Skeletal muscle tissue (tissue), 4 donors: Measurements from ENCODE around the gene ZER1. TPM values are rescaled to one million over a fixed set of nuclear protein-coding genes. Genes with fewer than 3 reads are reported as not detected.

Source experiments
- H3K27ac ChIP-seq: one replicate; pipeline ENCODE4 v1.7.0; 2013; ENCODE audit warnings: mild to moderate bottlenecking, low read depth, low read length, inconsistent platforms
- H3K27me3 ChIP-seq, 3 donors: one replicate each; pipeline ENCODE4 v1.7.0; 2013; ENCODE audit warnings: low read length in 3 of 3; ENCODE audit not compliant: control insufficient read depth in 3 of 3, insufficient read depth in 3 of 3
- H3K36me3 ChIP-seq, 3 donors: one replicate each; pipeline ENCODE4 v1.7.0; 2013; ENCODE audit warnings: low read length in 3 of 3; ENCODE audit not compliant: control insufficient read depth in 3 of 3, insufficient read depth in 3 of 3
- H3K4me1 ChIP-seq, 3 donors: one replicate each; pipeline ENCODE4 v1.7.0; 2013; ENCODE audit warnings: low read length in 3 of 3, mild to moderate bottlenecking in 3 of 3; ENCODE audit not compliant: control insufficient read depth in 3 of 3, insufficient read depth in 3 of 3
- H3K4me3 ChIP-seq, 3 donors: one replicate each; pipeline ENCODE4 v1.7.0; 2013; ENCODE audit warnings: low read length in 3 of 3
- H3K9ac ChIP-seq, 3 donors: one replicate each; pipeline ENCODE4 v1.7.0; 2013; ENCODE audit warnings: low read length in 3 of 3, mild to moderate bottlenecking in 3 of 3, moderate library complexity in 2 of 3, low read depth in 1 of 3
- H3K9me3 ChIP-seq, 3 donors: one replicate each; pipeline ENCODE4 v1.7.0; 2013; ENCODE audit warnings: low read length in 3 of 3; ENCODE audit not compliant: control insufficient read depth in 3 of 3
- total RNA-seq: library from RNA; depleted of rRNA; stranded (reverse); fragments of >200 nt; gene quantifications from one replicate; pipeline ENCODE4 v1.2.3, GENCODE V29; 2014
- donor health status: Osteomylitis.

Gene ZER1
- total RNA-seq, 1 donor from 2014 or later: 14.6 TPM

- Histone ChIP-seq H3K9ac (peak overlapping the region; percentile 97 to 99 (median 99)), H3K9me3 (no peaks in the 10 kb centered on the region), H3K36me3 (peaks cover 5 to 9% (median 6%) of the 10 kb centered on the region in 3 donors), H3K4me3 (peak overlapping the region; percentile 97 to 99 (median 98)), H3K4me1 (peaks cover 16 to 30% (median 29%) of the 10 kb centered on the region in 3 donors), H3K27me3 (no peaks in the 10 kb centered on the region), H3K27ac (peak overlapping the region; percentile 96)
These were observed 519 bp downstream of the ZER1 start for GRCh38 chr9:128771094-128771721.

GRCh38 chr9:128770286-128771030 is 1.3 kb downstream of the ZER1 start:
- H3K27ac ChIP-seq: peak overlapping the region; percentile 96

DNA sequence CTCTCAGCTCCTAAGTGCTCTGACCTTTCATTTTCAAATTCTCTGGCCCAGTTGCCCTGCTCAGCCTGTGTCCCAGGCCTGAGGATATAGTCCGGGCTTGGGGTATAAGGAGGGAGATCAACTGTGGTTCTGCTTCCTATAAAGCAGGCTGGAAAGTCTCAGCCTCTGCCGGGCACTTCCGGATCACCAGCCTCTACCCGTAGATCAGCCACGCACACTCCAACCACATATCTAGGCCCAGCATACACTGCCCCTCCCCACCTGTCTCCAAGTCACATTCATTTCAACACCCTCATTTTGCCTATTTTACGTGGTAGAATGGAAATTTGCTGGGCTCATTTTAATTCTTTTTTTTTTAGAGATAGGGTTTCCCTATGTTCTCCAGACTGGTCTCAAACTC is 3.1 kb downstream of the ZER1 start:
- H3K9me3 ChIP-seq: no peaks in the 10 kb centered on the region
- H3K4me3 ChIP-seq: no peak overlapping the region
- H3K27ac ChIP-seq: no peak overlapping the region
- H3K9ac ChIP-seq: peak overlapping the region in 1 of 3 donors; percentile 6
- H3K36me3 ChIP-seq: peaks cover 5 to 13% (median 9%) of the 10 kb centered on the region in 3 donors
- H3K4me1 ChIP-seq: peaks cover 16 to 30% (median 29%) of the 10 kb centered on the region in 3 donors
- no peaks in the 10 kb centered on the region for H3K27me3 ChIP-seq

More at GRCh38 chr9:128770286-128771030, 1.3 kb downstream of the ZER1 start:
- Histone ChIP-seq H3K9ac (peak overlapping the region; percentile 97 to 99 (median 99)), H3K4me3 (peak overlapping the region; percentile 97 to 99 (median 98)), H3K4me1 (peaks cover 16 to 30% (median 29%) of the 10 kb centered on the region in 3 donors), H3K9me3 (no peaks in the 10 kb centered on the region), H3K27me3 (no peaks in the 10 kb centered on the region), H3K36me3 (peaks cover 5 to 9% (median 9%) of the 10 kb centered on the region in 3 donors)

- H3K27me3 ChIP-seq: no peaks in the 10 kb centered on the region
These were observed 6.2 kb downstream of the ZER1 start for GRCh38 chr9:128765499-128765898.

DNA sequence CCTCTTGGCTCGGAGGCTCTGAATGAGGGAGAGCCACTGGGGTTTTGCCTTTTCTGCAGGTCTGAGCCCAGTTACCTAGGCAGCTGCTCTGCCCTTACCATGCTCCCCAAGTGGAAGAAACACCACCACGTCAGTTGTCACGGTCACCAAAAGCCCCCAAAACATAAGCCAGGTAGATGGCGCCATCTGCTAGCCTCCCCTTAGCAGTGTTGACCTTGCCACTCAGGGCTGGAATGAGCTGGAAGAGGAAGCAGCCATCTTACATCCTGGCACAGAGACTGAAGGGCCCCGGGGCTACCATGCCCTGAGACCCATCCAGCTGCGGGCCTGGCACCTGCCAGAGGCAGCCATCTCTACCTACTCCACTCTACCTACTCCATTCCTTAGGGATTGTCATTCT is 7.4 kb downstream of the ZER1 start:
- H3K36me3 ChIP-seq: peaks cover 4 to 13% (median 9%) of the 10 kb centered on the region in 3 donors

More at GRCh38 chr9:128765499-128765898, 6.2 kb downstream of the ZER1 start:
- Histone ChIP-seq H3K9me3 (no peaks in the 10 kb centered on the region), H3K4me3 (no peak overlapping the region), H3K4me1 (peaks cover 16 to 30% (median 29%) of the 10 kb centered on the region in 3 donors), H3K27ac (no peak overlapping the region), H3K36me3 (peaks cover 4 to 13% (median 9%) of the 10 kb centered on the region in 3 donors), H3K9ac (no peak overlapping the region)

GRCh38 chr9:128762671-128763449 is 8.9 kb downstream of the ZER1 start:
- no peak overlapping the region for H3K4me3 ChIP-seq
- no peak overlapping the region for H3K27ac ChIP-seq
- peaks cover 3 to 12% (median 7%) of the 10 kb centered on the region in 3 donors for H3K36me3 ChIP-seq

More for the DNA sequence above, 7.4 kb downstream of the ZER1 start:
- H3K9ac ChIP-seq: no peak overlapping the region
- H3K4me1 ChIP-seq: peaks cover 8 to 25% (median 21%) of the 10 kb centered on the region in 3 donors
- H3K27me3 ChIP-seq: no peaks in the 10 kb centered on the region
- H3K27ac ChIP-seq: no peak overlapping the region
- no peaks in the 10 kb centered on the region for H3K9me3 ChIP-seq
- no peak overlapping the region for H3K4me3 ChIP-seq

GRCh38 chr9:128757602-128758001 is 14.1 kb downstream of the ZER1 start:
- Histone ChIP-seq H3K4me1 (peaks cover under 1 to 6% (median 6%) of the 10 kb centered on the region in 3 donors), H3K27me3 (no peaks in the 10 kb centered on the region), H3K9ac (no peak overlapping the region), H3K9me3 (no peaks in the 10 kb centered on the region), H3K4me3 (no peak overlapping the region), H3K27ac (no peak overlapping the region), H3K36me3 (peaks cover 21 to 26% (median 25%) of the 10 kb centered on the region in 3 donors)

More at GRCh38 chr9:128762671-128763449, 8.9 kb downstream of the ZER1 start:
- Histone ChIP-seq H3K4me1 (peaks cover 8 to 18% (median 14%) of the 10 kb centered on the region in 3 donors), H3K9ac (peak overlapping the region in 1 of 3 donors; percentile 25), H3K9me3 (no peaks in the 10 kb centered on the region), H3K27me3 (no peaks in the 10 kb centered on the region)

DNA sequence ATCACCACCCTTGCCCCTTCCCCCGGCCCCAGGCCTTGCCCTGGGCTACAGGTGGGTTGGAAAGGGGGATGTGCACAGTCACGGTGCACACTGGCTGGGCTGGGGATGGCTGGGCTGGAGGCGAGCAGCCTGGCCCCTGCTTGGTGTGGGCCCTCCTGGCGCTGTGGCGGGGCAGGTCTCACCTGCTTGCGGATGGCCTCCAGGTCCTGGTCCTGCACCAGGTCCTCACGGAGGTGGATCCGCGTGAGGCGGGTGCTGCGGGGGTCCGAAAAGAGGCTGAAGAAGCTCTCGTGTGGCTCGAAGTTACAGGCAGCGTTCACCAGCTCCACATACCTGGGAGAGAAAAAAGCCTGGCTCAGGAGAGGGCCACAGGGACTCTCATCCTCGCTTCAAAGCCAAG is 18.1 kb downstream of the ZER1 start:
- peaks cover 45 to 49% (median 46%) of the 10 kb centered on the region in 3 donors for H3K36me3 ChIP-seq

DNA sequence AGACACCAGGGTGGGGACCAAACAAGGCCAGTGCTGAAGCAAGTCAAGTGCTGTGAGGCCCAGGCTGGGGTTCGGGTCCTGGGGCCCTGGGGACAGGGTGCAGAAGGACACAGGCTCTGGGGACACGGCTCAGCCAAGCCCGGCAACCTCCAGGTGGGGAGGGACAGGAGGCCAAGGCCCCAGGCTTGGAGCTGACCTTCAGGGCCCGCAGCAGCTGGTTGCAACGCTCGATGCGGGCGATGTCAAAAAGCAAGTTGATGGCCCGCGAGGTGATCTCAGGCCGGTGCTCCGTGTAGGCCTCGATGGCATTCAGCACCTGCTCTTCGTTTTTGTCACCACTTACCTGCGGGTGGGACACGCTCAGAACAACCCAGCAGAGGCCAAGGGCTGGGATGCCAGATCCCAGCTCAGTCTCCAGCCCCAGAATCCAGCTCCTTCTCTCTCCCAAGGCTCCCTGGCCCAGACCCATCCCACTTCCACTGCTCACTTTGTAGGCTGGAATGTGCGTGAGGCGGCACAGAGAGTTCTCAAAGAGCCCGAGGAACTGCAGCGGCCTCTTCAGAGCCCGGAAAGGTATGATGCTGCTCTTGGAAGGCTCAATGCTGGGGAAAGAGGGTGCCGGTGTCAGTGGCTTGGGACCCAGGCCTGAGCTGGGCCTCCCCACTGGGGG is 20.7 kb downstream of the ZER1 start:
- H3K27me3 ChIP-seq: no peaks in the 10 kb centered on the region
- peaks cover 48 to 54% (median 51%) of the 10 kb centered on the region in 3 donors for H3K36me3 ChIP-seq
- H3K9me3 ChIP-seq: no peaks in the 10 kb centered on the region
- H3K4me3 ChIP-seq: no peak overlapping the region
- H3K9ac ChIP-seq: no peak overlapping the region
- H3K27ac ChIP-seq: no peak overlapping the region
- no peaks in the 10 kb centered on the region for H3K4me1 ChIP-seq

More for the DNA sequence above, 18.1 kb downstream of the ZER1 start:
- Histone ChIP-seq H3K27ac (no peak overlapping the region), H3K4me1 (no peaks in the 10 kb centered on the region), H3K9me3 (no peaks in the 10 kb centered on the region), H3K9ac (no peak overlapping the region), H3K4me3 (no peak overlapping the region), H3K27me3 (no peaks in the 10 kb centered on the region)
